OCI-LY7 (cell line): Measurements from ENCODE around the gene RPS6KA5. TPM values are rescaled to one million over a fixed set of nuclear protein-coding genes. Genes with fewer than 3 reads are reported as not detected.

Source experiments
- BruUV-seq: library from RNA; stranded (reverse); fragments of 400-500 nt; replicated peaks from 2 replicates; lab custom pipeline; 2021; lab: Mats Ljungman, UMichigan
- CTCF ChIA-PET: fragments of 300-600 bp; sonication (Branson Sonifier 250); formaldehyde crosslinking; loops from one replicate; lab custom pipeline; 2022; ENCODE audit warnings: antibody characterized with exemption; ENCODE audit not compliant: unreplicated experiment; lab: Charles Lee
- POLR2A ChIA-PET: fragments of 300-600 bp; sonication (Branson Sonifier 250); formaldehyde crosslinking; loops from one replicate; lab custom pipeline; 2022; ENCODE audit warnings: antibody characterized with exemption; lab: Charles Lee
- DNase-seq: peaks from one replicate; pipeline ENCODE4 v3.0.0-alpha.2; 2015; ENCODE audit warnings: low spot score
- H2AFZ ChIP-seq: fragments of 200-600 bp; sonication (generic), shearing (Covaris generic); 2 replicates; pipeline ENCODE4 v1.6.1; 2014; ENCODE audit warnings: mild to moderate bottlenecking, antibody characterized with exemption, low read length, moderate library complexity
- H3K27ac ChIP-seq: fragments of 200-600 bp; sonication (generic); 2 replicates; pipeline ENCODE4 v1.5.1; 2014; ENCODE audit warnings: mixed run types, low read depth, mild to moderate bottlenecking, moderate library complexity, low read length, inconsistent platforms; ENCODE audit not compliant: poor library complexity, severe bottlenecking
- H3K36me3 ChIP-seq: fragments of 200-600 bp; sonication (generic); 2 replicates; pipeline ENCODE4 v1.6.1; 2014; ENCODE audit warnings: mild to moderate bottlenecking, antibody characterized with exemption, low read length, moderate library complexity, mixed read lengths; ENCODE audit not compliant: insufficient read depth
- H3K4me1 ChIP-seq: fragments of 200-600 bp; sonication (generic); 2 replicates; pipeline ENCODE4 v1.5.1; 2014; ENCODE audit warnings: mild to moderate bottlenecking, low read length; ENCODE audit not compliant: insufficient read depth, poor library complexity, severe bottlenecking
- H3K4me2 ChIP-seq: fragments of 200-600 bp; sonication (generic); 2 replicates; pipeline ENCODE4 v1.6.1; 2014; ENCODE audit warnings: mild to moderate bottlenecking, low read length
- H3K4me3 ChIP-seq: fragments of 200-600 bp; sonication (generic); 2 replicates; pipeline ENCODE4 v1.5.1; 2014; ENCODE audit warnings: mild to moderate bottlenecking, low read depth, low read length; ENCODE audit not compliant: poor library complexity, severe bottlenecking
- H3K79me2 ChIP-seq: fragments of 200-600 bp; sonication (generic); 2 replicates; pipeline ENCODE4 v1.6.1; 2016; ENCODE audit warnings: low read depth, mild to moderate bottlenecking, low read length, moderate library complexity, mixed read lengths; ENCODE audit not compliant: insufficient read depth
- H3K9me2 ChIP-seq: fragments of 200-600 bp; sonication (generic); 2 replicates; pipeline ENCODE4 v1.6.1; 2016; ENCODE audit warnings: mild to moderate bottlenecking, low read length, mixed read lengths; ENCODE audit not compliant: insufficient read depth
- H3K9me3 ChIP-seq: fragments of 200-600 bp; sonication (generic); 2 replicates; pipeline ENCODE4 v1.6.1; 2014; ENCODE audit warnings: mild to moderate bottlenecking, mixed run types, low read length, mixed read lengths
- H4K20me1 ChIP-seq: fragments of 200-600 bp; sonication (generic); 2 replicates; pipeline ENCODE4 v1.6.1; 2014; ENCODE audit warnings: mild to moderate bottlenecking, antibody characterized with exemption, low read length, moderate library complexity, mixed read lengths; ENCODE audit not compliant: insufficient read depth
- CTCF ChIP-seq: fragments of 200-600 bp; sonication (generic); conservative IDR thresholded peaks from 2 replicates; pipeline ENCODE4 v1.5.1; 2014; ENCODE audit warnings: mild to moderate bottlenecking, antibody characterized with exemption, low read length, moderate library complexity, mixed read lengths
- EZH2phosphoT487 ChIP-seq: fragments of 200-600 bp; sonication (generic); IDR thresholded peaks from 2 replicates; pipeline ENCODE4 v1.6.1; 2018; ENCODE audit warnings: low read depth, borderline replicate concordance, mild to moderate bottlenecking, mixed run types, antibody characterized with exemption, low read length, moderate library complexity, mixed read lengths
- intact Hi-C: fragments of 100-400 bp; cut with micrococcal nuclease; formaldehyde crosslinking; loops from one replicate; pipeline ENCODE4 v1.10.0; 2022; ENCODE audit not compliant: unreplicated experiment
- total RNA-seq, 2 experiments: library from RNA; depleted of rRNA in 1 of 2; stranded (reverse); fragments of >200 nt in 1 of 2; shearing (Covaris generic) in 1 of 2; gene quantifications; 2 replicates each; pipeline ENCODE4 v1.2.3, GENCODE V29; 2014 to 2022

RPS6KA5 gene
- total RNA-seq, 2 experiments from 2014 or later, result 9.6 to 12.7 TPM

- BruUV-seq, result no TSS peak
- H3K36me3 ChIP-seq, result no peaks in the 10 kb centered on the region
- no peak overlapping the region for H3K27ac ChIP-seq
- H2AFZ ChIP-seq, result no peak overlapping the region
- no peaks in the 10 kb centered on the region for H3K9me3 ChIP-seq
- intact Hi-C loops, result no loop called here
- ChIA-PET POLR2A (interaction anchor here (0.5 kb wide), 1 partner anchor 120 kb away, joined by 3 read pairs; no protein-coding TSS in a partner anchor), CTCF (no interaction called here)
- H3K4me2 ChIP-seq, result no peak overlapping the region
- H3K4me3 ChIP-seq, result no peak overlapping the region
- TF ChIP-seq EZH2phosphoT487, result no peak
- no peak for TF ChIP-seq CTCF
- H3K9me2 ChIP-seq, result no peaks in the 10 kb centered on the region
- DNase-seq, result no peak
- H3K79me2 ChIP-seq, result peaks cover 5% of the 10 kb centered on the region; the same call in 1 of the 2 replicates
- peaks cover 10% of the 10 kb centered on the region for H3K4me1 ChIP-seq
- no peaks in the 10 kb centered on the region for H4K20me1 ChIP-seq
These were observed 28.2 kb downstream of the RPS6KA5 start for GRCh38 chr14:91032248-91032647.

GRCh38 chr14:91031666-91032065, 28.8 kb downstream of the RPS6KA5 start:
- H3K4me2 ChIP-seq, result no peak overlapping the region
- BruUV-seq, result no TSS peak
- DNase-seq, result no peak
- no peaks in the 10 kb centered on the region for H4K20me1 ChIP-seq
- no peak overlapping the region for H2AFZ ChIP-seq
- H3K27ac ChIP-seq, result no peak overlapping the region
- ChIA-PET POLR2A (interaction anchor here (0.6 kb wide), 1 partner anchor 16 kb away, joined by 3 read pairs; no protein-coding TSS in a partner anchor), CTCF (no interaction called here)
- H3K4me1 ChIP-seq, result peaks cover 10% of the 10 kb centered on the region
- H3K4me3 ChIP-seq, result no peak overlapping the region
- TF ChIP-seq CTCF (no peak), EZH2phosphoT487 (no peak)
- H3K36me3 ChIP-seq, result no peaks in the 10 kb centered on the region
- H3K9me2 ChIP-seq, result no peaks in the 10 kb centered on the region
- H3K9me3 ChIP-seq, result no peaks in the 10 kb centered on the region
- intact Hi-C loops, result no loop called here
- H3K79me2 ChIP-seq, result peaks cover 5% of the 10 kb centered on the region; the same call in 1 of the 2 replicates

- peaks cover 7% of the 10 kb centered on the region for H3K4me1 ChIP-seq
- TF ChIP-seq CTCF, result no peak
- TF ChIP-seq EZH2phosphoT487, result no peak
- no peak overlapping the region for H2AFZ ChIP-seq
- H3K36me3 ChIP-seq, result no peaks in the 10 kb centered on the region
- peaks cover 5% of the 10 kb centered on the region; the same call in 1 of the 2 replicates for H3K79me2 ChIP-seq
- ChIA-PET POLR2A (interaction anchor here (1.0 to 1.9 kb wide), 2 partner anchors 11 to 92 kb away, joined by 3 to 5 read pairs; no protein-coding TSS in a partner anchor), CTCF (no interaction called here)
- BruUV-seq, result no TSS peak
- H4K20me1 ChIP-seq, result no peaks in the 10 kb centered on the region
- no peak for DNase-seq
- no peaks in the 10 kb centered on the region for H3K9me2 ChIP-seq
- H3K4me3 ChIP-seq, result no peak overlapping the region
- H3K27ac ChIP-seq, result no peak overlapping the region
- no peak overlapping the region for H3K4me2 ChIP-seq
- intact Hi-C loops, result no loop called here
- H3K9me3 ChIP-seq, result no peaks in the 10 kb centered on the region
These were observed 30.8 kb downstream of the RPS6KA5 start for GRCh38 chr14:91029456-91030217.
